ENCODE measurements around the gene GRAMD1A.

DNA sequence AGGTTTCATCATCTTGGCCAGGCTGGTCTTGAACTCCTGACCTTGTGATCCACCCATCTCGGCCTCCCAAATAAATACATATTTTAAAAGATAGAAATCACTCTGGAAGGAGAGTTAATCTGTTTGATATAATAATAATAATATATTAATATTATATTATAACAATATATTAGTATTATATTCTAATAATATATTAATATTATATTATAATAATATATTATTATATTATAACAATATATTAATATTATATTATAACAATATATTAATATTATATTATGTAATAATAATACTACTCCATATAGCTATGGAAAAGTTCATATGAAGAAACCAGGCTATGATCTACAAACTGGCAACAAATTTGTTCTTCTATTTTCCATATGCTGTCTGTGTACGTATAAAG, 58.2 kb downstream of the GRAMD1A start:
- TF ChIP-seq YY1 (IDR thresholded peaks at IDR 0.05; ENCODE audit: insufficient read depth, insufficient read length), result no peak
- no peak for TF ChIP-seq SUZ12 (IDR thresholded peaks at IDR 0.05; ENCODE audit: extremely low read depth, insufficient read depth, insufficient read length)
